ENCODE data around the gene CHAT. TPM values are rescaled to one million over a fixed set of nuclear protein-coding genes. Genes with fewer than 3 reads are reported as not detected.

Gene CHAT
- total and polyA plus RNA-seq, 4 donors = not detected

DNA sequence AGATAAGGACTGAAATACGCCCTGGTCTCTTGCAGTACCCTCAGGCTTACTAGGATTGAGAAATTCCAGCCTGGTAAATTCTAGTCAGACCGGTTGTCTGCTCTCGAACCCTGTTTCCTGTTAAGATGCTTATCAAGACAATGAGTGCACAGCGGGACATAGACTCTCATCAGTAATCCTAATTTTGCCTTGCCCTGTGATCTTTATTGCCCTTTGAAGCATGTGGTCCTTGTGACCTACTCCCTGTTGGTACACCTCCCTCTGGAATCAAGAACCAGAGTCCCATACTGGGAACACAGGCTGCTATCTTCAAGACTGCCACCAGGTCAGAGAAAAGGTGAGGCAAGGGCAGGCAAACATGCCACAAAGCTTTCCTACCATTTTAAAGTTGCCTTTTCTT lies 72.8 kb downstream of the CHAT start:
- TF ChIP-seq, protein P1, sequence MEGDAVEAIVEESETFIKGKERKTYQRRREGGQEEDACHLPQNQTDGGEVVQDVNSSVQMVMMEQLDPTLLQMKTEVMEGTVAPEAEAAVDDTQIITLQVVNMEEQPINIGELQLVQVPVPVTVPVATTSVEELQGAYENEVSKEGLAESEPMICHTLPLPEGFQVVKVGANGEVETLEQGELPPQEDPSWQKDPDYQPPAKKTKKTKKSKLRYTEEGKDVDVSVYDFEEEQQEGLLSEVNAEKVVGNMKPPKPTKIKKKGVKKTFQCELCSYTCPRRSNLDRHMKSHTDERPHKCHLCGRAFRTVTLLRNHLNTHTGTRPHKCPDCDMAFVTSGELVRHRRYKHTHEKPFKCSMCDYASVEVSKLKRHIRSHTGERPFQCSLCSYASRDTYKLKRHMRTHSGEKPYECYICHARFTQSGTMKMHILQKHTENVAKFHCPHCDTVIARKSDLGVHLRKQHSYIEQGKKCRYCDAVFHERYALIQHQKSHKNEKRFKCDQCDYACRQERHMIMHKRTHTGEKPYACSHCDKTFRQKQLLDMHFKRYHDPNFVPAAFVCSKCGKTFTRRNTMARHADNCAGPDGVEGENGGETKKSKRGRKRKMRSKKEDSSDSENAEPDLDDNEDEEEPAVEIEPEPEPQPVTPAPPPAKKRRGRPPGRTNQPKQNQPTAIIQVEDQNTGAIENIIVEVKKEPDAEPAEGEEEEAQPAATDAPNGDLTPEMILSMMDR (IDR thresholded peaks at IDR 0.05; ENCODE audit: control extremely low read depth, extremely low read depth) = no peak
- peaks cover 0 to 17% (median 4%) of the 10 kb centered on the region in 4 donors for H3K9me3 ChIP-seq (ENCODE audit: control insufficient read depth in 4 of 4, insufficient read depth in 3 of 4, low read length in 3 of 4)
- H3K9ac ChIP-seq (ENCODE audit: insufficient read depth in 1 of 2, low read length in 2 of 2) = no peak overlapping the region
- H3K27me3 ChIP-seq (ENCODE audit: control insufficient read depth in 3 of 3, insufficient read depth in 3 of 3, low read length in 2 of 3) = peaks cover 0 to 43% (median 35%) of the 10 kb centered on the region in 3 donors
- H3K27ac ChIP-seq (ENCODE audit: low read depth in 1 of 2, low read length in 1 of 2) = no peak overlapping the region
- ATAC-seq (ENCODE audit: insufficient read depth, low FRiP score) = no peak
- H3K4me3 ChIP-seq = no peak overlapping the region
- DNase-seq = no peak
- 62 to 79% methylated on average over 4 of the region's 4 CpGs for WGBS, 2 donors
- no peaks in the 10 kb centered on the region for H3K4me1 ChIP-seq (ENCODE audit: control insufficient read depth in 5 of 5, insufficient read depth in 5 of 5, low read length in 5 of 5)
- H3K36me3 ChIP-seq (ENCODE audit: control insufficient read depth in 4 of 4, insufficient read depth in 4 of 4, low read length in 4 of 4) = no peaks in the 10 kb centered on the region

DNA sequence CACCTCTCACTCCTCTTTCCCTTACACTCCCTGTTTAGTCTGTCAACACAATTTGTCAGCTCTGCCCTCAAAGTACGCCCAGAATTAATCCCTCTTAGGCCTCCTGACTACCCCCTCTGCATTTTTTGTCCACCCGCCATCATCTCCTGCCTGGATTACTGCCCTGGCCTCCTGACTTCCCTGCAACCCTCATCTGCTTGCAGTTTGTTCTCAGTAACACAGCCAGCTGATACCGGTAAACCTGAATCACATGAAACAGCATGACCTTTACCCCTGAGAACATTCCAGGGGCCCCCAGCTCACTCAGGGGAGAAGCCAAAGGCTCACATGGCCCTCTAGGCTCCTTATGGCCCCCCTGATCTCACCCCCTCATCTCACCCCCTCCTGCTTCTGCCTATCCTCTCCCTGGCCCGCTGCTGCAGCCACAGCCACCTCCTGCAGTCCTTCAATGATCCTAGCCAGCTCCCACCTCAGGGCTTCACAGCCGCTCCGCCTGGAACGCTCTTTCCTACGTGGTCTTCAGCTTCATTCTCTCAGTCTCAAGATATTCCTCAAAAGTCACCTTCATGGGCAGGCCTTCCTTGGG lies 74.5 kb downstream of the CHAT start:
- Histone ChIP-seq H3K9me3 (ENCODE audit: control insufficient read depth in 4 of 4, insufficient read depth in 3 of 4, low read length in 3 of 4) (peaks cover 0 to 14% (median 4%) of the 10 kb centered on the region in 4 donors), H3K27ac (ENCODE audit: low read depth in 1 of 2, low read length in 1 of 2) (no peak overlapping the region), H3K4me3 (no peak overlapping the region), H3K27me3 (ENCODE audit: control insufficient read depth in 3 of 3, insufficient read depth in 3 of 3, low read length in 2 of 3) (peaks cover 0 to 57% (median 42%) of the 10 kb centered on the region in 3 donors), H3K4me1 (ENCODE audit: control insufficient read depth in 5 of 5, insufficient read depth in 5 of 5, low read length in 5 of 5) (no peaks in the 10 kb centered on the region), H3K9ac (ENCODE audit: insufficient read depth in 1 of 2, low read length in 2 of 2) (no peak overlapping the region), H3K36me3 (ENCODE audit: control insufficient read depth in 4 of 4, insufficient read depth in 4 of 4, low read length in 4 of 4) (no peaks in the 10 kb centered on the region)
- ATAC-seq (ENCODE audit: insufficient read depth, low FRiP score) (no peak), DNase-seq (no peak)
- TF ChIP-seq, protein P1 (IDR thresholded peaks at IDR 0.05; ENCODE audit: control extremely low read depth, extremely low read depth) = no peak
- WGBS, 2 donors = 18 to 20% methylated on average over 8 of the region's 8 CpGs

DNA sequence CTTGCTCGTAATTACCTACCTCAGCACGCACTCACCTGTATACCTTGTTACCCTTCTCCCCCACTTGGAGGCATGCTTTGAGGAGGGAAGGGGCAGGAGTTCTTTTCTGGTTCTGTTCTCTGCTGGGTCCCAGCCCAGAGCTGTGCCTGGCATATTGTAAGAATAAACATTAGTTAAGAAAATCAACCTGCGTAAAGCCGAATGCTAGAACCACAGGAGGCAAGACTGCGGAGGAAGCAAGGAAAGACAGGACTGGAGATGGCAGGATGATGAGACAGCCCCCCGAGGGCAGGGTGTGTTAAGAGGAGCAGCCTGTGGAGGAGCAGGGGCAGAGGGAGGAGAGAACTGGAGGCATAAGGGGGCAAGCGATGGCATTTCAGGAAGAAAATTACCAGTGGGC lies 75.1 kb downstream of the CHAT start:
- no peak overlapping the region for H3K9ac ChIP-seq (ENCODE audit: insufficient read depth in 1 of 2, low read length in 2 of 2)
- DNase-seq (no peak), ATAC-seq (ENCODE audit: insufficient read depth, low FRiP score) (no peak)
- H3K36me3 ChIP-seq (ENCODE audit: control insufficient read depth in 4 of 4, insufficient read depth in 4 of 4, low read length in 4 of 4) = no peaks in the 10 kb centered on the region
- WGBS, 2 donors = 17 to 21% methylated on average over 7 of the region's 7 CpGs
- no peak overlapping the region for H3K4me3 ChIP-seq
- peaks cover 0 to 62% (median 42%) of the 10 kb centered on the region in 3 donors for H3K27me3 ChIP-seq (ENCODE audit: control insufficient read depth in 3 of 3, insufficient read depth in 3 of 3, low read length in 2 of 3)
- H3K9me3 ChIP-seq (ENCODE audit: control insufficient read depth in 4 of 4, insufficient read depth in 3 of 4, low read length in 3 of 4) = peaks cover 0 to 17% (median 4%) of the 10 kb centered on the region in 4 donors
- TF ChIP-seq, protein P1 (IDR thresholded peaks at IDR 0.05; ENCODE audit: control extremely low read depth, extremely low read depth) = no peak
- no peaks in the 10 kb centered on the region for H3K4me1 ChIP-seq (ENCODE audit: control insufficient read depth in 5 of 5, insufficient read depth in 5 of 5, low read length in 5 of 5)
- no peak overlapping the region for H3K27ac ChIP-seq (ENCODE audit: low read depth in 1 of 2, low read length in 1 of 2)

Data from lung (tissue), 12 donors.